Measurements from ENCODE around the gene CEP170. TPM values are rescaled to one million over a fixed set of nuclear protein-coding genes. Genes with fewer than 3 reads are reported as not detected.

The CEP170 gene
- total and polyA plus RNA-seq, 10 of the 15 experiments (the other 5 are each of a cell fraction or from before 2014, with no cell fraction given) = 15.0 to 67.3 (median 40.2) TPM

DNA sequence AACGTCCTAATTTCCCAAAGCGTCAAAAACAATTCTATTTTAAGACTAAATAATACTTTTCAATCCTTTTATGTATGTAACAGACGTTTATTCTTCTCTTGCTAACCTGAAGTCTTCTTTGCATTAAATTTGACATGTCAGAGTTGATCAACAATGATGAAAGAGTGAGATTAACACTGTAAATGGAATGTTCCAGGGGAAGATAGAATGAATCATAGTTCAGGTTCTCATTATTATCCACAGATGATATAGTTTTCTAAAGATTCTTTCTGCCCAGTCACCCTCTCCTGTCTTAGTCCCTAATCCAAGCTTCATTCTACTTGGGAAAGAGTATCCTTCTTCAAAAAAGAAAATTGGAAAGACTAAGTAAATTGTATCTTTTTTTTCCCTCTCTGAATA is 39.6 kb upstream of the CEP170 start (continued):
- TF ChIP-seq, protein P1, sequence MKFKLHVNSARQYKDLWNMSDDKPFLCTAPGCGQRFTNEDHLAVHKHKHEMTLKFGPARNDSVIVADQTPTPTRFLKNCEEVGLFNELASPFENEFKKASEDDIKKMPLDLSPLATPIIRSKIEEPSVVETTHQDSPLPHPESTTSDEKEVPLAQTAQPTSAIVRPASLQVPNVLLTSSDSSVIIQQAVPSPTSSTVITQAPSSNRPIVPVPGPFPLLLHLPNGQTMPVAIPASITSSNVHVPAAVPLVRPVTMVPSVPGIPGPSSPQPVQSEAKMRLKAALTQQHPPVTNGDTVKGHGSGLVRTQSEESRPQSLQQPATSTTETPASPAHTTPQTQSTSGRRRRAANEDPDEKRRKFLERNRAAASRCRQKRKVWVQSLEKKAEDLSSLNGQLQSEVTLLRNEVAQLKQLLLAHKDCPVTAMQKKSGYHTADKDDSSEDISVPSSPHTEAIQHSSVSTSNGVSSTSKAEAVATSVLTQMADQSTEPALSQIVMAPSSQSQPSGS (IDR thresholded peaks at IDR 0.05; ENCODE audit: low read length) = no peak

DNA sequence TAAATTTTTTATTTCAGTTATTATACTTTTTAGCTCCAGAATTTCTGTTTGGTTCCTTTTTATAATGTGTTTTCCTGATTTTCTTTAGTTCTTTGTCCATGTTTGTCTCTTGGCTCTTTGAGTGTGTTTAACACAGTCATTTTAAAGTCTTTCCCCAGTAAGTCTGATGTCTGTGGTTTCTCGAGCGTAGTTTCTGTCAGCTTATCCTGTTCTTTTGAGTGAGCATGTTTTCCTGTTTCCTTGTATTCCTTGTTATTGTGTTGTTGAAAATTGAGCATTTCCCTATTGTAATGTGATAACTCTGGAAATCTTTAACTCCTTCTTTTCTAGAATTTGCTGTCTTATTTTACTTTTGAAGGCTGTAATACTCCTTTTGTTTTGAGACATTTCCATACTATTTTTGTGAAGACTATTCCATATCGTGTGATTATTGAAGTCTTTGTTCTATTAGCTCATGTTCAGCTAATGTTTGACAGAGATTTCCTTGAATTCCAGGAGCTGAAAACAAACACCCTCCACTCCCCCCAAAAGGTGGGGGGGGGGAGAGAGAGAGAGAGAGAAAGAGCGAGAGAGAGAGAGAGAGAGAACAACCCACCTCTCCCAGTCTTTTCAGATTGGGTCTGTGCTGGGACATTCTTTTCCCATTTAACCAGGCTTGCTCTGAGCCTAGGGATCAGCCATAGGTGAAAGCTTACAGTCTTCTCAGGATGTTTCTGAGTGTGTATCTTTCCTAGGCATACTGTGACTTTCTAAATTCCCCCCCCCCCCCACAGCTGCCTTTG is 39.1 kb upstream of the CEP170 start:
- H3K27ac ChIP-seq (ENCODE audit: control insufficient read depth, insufficient read depth) = no peak overlapping the region
- H3K4me1 ChIP-seq (ENCODE audit: control insufficient read depth, insufficient read depth, low read length) = no peaks in the 10 kb centered on the region
- no peak overlapping the region for H3K4me2 ChIP-seq (ENCODE audit: control insufficient read depth, insufficient read depth)
- no peaks in the 10 kb centered on the region for H3K27me3 ChIP-seq (replicated peaks in 1 of 2; ENCODE audit: control insufficient read depth in 2 of 2, insufficient read depth in 2 of 2, low read length in 1 of 2)
- TF ChIP-seq, protein P1 (IDR thresholded peaks at IDR 0.05; ENCODE audit: low read length) = no peak
- H3K79me2 ChIP-seq (ENCODE audit: control insufficient read depth, insufficient read depth, low read length) = no peaks in the 10 kb centered on the region
- FAIRE-seq = no peak
- RAD21 ChIA-PET (ENCODE audit: unreplicated experiment) = no interaction called here
- CTCF ChIA-PET = no interaction called here
- no TSS peak for BruUV-seq (replicated peaks)
- intact Hi-C loops (cut with micrococcal nuclease; ENCODE audit: unreplicated experiment) (no loop called here), in situ Hi-C loops (cut with MboI) (no loop called here)
- H4K20me1 ChIP-seq (ENCODE audit: control insufficient read depth, insufficient read depth) = no peaks in the 10 kb centered on the region
- H3K4me3 ChIP-seq = no peak overlapping the region
- H2AFZ ChIP-seq (ENCODE audit: control insufficient read depth, low read depth, low read length) = no peak overlapping the region
- ATAC-seq = no peak
- SMC1A ChIA-PET (ENCODE audit: uncharacterized antibody, unreplicated experiment) = interaction anchor here (1.8 to 1.9 kb wide), 2 partner anchors 8 to 14 kb away, joined by 3 to 5 read pairs; no protein-coding TSS in a partner anchor
- no peak for DNase-seq (ENCODE audit: low read depth, low spot score)
- WGBS (ENCODE audit: insufficient coverage, insufficient replicate concordance, low lambda C conversion rate, missing lambda C conversion rate) = 97% methylated on average over 3 of the region's 4 CpGs
- peaks cover 1% of the 10 kb centered on the region for H3K9me3 ChIP-seq (replicated peaks; ENCODE audit: control insufficient read depth, insufficient read depth, low read length)
- POLR2A ChIA-PET = no interaction called here
- no peaks in the 10 kb centered on the region for H3K36me3 ChIP-seq (ENCODE audit: control insufficient read depth in 2 of 2, insufficient read depth in 2 of 2, low read length in 1 of 2)
- no peak overlapping the region for H3K9ac ChIP-seq (ENCODE audit: control insufficient read depth, insufficient read depth, low read length)
